Measurements from ENCODE around the gene STARD7.
A peak's percentile ranks its signal among the peaks of the same experiment; 100 is the strongest.
"Not testable (repeated sequence)": the region's sequence is repeated elsewhere in the genome, so short reads cannot be mapped to it uniquely, and the experiment has no call there.

Gene STARD7

DNA sequence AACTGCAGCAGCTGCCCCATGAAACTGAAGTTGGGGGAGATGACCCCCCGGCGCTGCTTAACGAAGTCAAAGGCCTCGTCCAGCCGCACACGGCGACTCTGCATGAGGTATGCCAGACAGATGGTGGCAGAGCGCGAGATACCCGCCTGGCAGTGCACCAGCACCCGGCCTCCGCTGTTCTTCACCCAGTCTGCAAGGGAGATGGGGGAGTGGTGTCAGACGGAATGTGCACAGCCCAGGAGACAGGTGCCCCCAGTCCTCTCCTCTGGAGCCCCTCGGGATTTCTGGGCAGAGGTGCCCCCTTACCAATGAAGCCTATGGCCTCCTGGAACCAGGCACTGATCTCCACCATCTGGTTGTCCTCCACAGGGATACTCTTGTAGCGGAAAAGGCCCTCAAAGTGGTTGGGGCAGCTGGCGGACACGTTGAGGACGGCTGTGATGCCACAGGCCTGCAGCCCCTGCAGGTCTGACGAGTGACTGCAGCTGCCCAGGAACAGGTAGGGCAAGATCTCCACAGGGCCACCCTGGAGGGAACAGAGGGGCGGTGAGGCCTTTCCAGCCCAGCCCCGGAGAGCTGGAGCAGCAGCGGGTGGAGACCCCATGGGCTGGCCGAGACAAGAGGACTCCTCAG is 64.7 kb downstream of the STARD7 start:
- peaks cover 12% of the 10 kb centered on the region for H3K36me3 ChIP-seq (ENCODE audit: control insufficient read depth, insufficient read depth, low read length)
- H3K4me3 ChIP-seq (ENCODE audit: insufficient read depth, low read depth, low read length, poor library complexity, severe bottlenecking) = peak overlapping the region; percentile 88
- H3K9me3 ChIP-seq (ENCODE audit: control insufficient read depth, low read length) = no peaks in the 10 kb centered on the region
- H3K27me3 ChIP-seq (replicated peaks; ENCODE audit: control insufficient read depth, insufficient read depth, low read length, poor library complexity, severe bottlenecking) = no peaks in the 10 kb centered on the region
- peaks cover 53% of the 10 kb centered on the region for H3K4me1 ChIP-seq (ENCODE audit: control insufficient read depth, insufficient read depth, low read length, poor library complexity, severe bottlenecking)
- no peak for DNase-seq
- H3K27ac ChIP-seq (ENCODE audit: insufficient read depth, low read length, poor library complexity, severe bottlenecking) = peak overlapping the region; percentile 100

DNA sequence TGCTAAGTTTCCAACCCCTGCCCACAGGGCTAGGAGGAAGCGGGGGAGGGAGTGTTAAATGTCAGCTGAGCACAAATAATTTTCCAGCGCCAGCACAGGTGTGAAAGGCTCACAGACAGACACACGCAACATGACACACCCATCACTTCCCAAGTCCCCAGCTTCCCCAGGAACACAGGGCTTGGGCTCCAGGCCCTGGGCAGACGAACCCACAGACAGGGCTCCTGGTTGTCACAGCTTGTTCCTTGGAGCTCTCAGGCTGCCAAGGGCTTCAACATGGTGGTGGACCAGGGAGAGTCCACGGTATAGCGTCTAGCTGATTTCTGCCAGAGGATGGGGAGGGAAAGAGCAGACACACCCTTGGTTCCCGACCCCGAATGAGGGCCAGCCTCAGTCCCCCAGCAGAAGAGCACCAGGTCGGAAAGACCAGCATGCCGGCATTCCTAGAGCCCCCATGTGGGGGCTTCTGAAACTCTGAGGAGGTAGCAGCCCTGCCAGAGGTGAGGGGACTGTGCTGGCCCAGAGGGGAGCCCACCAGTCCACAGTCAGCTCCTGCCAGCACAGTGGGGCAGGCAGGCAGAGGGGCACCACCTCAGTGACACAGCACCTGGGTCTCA is 65.3 kb downstream of the STARD7 start:
- H3K4me1 ChIP-seq (ENCODE audit: control insufficient read depth, insufficient read depth, low read length, poor library complexity, severe bottlenecking) = peaks cover 48% of the 10 kb centered on the region
- H3K9me3 ChIP-seq (ENCODE audit: control insufficient read depth, low read length) = no peaks in the 10 kb centered on the region
- peak overlapping the region; percentile 100 for H3K27ac ChIP-seq (ENCODE audit: insufficient read depth, low read length, poor library complexity, severe bottlenecking)
- H3K27me3 ChIP-seq (replicated peaks; ENCODE audit: control insufficient read depth, insufficient read depth, low read length, poor library complexity, severe bottlenecking) = no peaks in the 10 kb centered on the region
- H3K36me3 ChIP-seq (ENCODE audit: control insufficient read depth, insufficient read depth, low read length) = peaks cover 12% of the 10 kb centered on the region
- no peak for DNase-seq
- peak overlapping the region; percentile 88 for H3K4me3 ChIP-seq (ENCODE audit: insufficient read depth, low read depth, low read length, poor library complexity, severe bottlenecking)

DNA sequence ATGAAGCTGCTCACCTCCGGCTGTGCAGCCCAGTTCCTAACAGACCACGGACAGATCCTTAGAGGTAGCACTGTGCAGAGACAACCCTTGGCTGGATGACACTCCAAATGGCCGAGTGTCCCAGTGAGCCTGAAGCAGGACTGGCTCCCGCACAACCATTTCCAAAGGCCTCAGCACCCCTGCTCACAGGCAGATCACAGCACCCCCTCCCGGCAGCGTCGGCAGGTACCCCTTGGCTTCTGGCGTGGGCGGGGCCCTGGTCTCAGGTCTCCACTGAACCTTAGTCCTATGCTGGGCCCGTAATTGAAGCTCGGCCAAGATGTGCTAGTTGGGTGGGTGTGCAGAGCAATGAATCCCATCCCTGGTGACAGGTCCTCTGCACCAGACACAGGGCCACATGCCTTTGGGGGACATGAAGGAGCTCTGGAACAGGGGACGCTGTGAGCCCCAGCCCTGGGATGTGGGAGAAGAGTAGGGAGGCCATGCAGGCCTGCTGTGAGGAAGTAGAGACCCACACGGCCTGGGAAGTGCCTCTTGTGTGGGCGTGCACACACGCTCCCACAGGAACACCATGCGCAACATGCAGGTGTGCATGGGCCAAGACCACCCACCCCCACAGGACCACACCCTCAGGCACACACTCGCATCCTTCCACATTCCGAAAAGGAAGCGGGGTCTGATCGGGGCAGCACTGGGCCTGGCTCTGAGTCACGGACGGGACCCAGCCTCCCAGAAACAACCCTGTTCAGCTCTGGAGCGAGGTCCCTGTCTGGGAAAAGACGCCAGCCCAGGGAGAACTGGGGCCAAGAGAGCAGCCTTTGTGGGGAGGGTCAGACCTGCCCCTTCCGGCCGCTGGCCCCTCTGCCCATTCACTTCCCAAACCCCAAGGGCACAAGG is 66.2 kb downstream of the STARD7 start:
- no peaks in the 10 kb centered on the region for H3K9me3 ChIP-seq (ENCODE audit: control insufficient read depth, low read length)
- no peaks in the 10 kb centered on the region for H3K27me3 ChIP-seq (replicated peaks; ENCODE audit: control insufficient read depth, insufficient read depth, low read length, poor library complexity, severe bottlenecking)
- H3K4me1 ChIP-seq (ENCODE audit: control insufficient read depth, insufficient read depth, low read length, poor library complexity, severe bottlenecking) = peaks cover 39% of the 10 kb centered on the region
- peak overlapping the region; percentile 100 for H3K27ac ChIP-seq (ENCODE audit: insufficient read depth, low read length, poor library complexity, severe bottlenecking)
- H3K36me3 ChIP-seq (ENCODE audit: control insufficient read depth, insufficient read depth, low read length) = peaks cover 12% of the 10 kb centered on the region
- DNase-seq = peak in 2 of 3 donors; percentile 60 to 61
- peak overlapping the region; percentile 88 for H3K4me3 ChIP-seq (ENCODE audit: insufficient read depth, low read depth, low read length, poor library complexity, severe bottlenecking)

GRCh38 chr2:96141624-96141967 is 67.0 kb downstream of the STARD7 start:
- DNase-seq; H3K27me3 ChIP-seq (replicated peaks; ENCODE audit: control insufficient read depth, insufficient read depth, low read length, poor library complexity, severe bottlenecking); H3K27ac ChIP-seq (ENCODE audit: insufficient read depth, low read length, poor library complexity, severe bottlenecking); H3K4me3 ChIP-seq (ENCODE audit: insufficient read depth, low read depth, low read length, poor library complexity, severe bottlenecking); H3K9me3 ChIP-seq (ENCODE audit: control insufficient read depth, low read length): not testable (repeated sequence)
- Histone ChIP-seq H3K4me1 (ENCODE audit: control insufficient read depth, insufficient read depth, low read length, poor library complexity, severe bottlenecking) (peaks cover 31% of the 10 kb centered on the region), H3K36me3 (ENCODE audit: control insufficient read depth, insufficient read depth, low read length) (peaks cover 12% of the 10 kb centered on the region)

DNA sequence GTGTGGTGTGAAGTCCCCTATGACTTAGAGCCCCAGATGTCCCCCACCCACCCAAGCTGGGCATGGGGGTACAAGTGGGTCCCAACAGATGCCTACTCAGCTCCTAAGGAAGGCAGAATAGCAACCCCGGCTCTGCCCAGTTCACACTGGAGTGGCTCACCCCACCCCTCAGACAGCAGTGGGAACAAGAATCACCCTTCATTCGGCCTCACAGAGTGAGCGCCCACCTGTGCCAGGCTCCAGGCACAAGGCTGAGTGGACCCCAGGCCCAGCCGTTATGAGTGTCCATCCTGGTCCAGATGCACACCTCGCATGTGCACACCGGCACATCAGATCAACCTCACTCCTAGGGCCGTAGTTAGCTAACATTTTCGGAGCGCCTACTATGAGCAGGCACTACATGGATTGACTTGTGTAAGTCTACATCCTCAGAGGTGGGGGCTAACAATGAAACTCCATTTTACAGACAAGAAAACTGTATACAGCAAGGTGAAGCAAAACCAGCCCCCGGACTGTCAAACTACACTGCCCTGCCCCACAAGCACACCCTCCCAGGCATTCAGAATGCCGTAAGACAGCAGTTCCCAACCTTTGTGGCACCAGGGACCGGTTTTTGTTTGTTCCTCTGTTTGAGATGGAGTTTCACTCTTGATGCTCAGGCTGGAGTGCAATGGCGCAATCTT is 67.5 kb downstream of the STARD7 start:
- Histone ChIP-seq H3K4me3 (ENCODE audit: insufficient read depth, low read depth, low read length, poor library complexity, severe bottlenecking) (no peak overlapping the region), H3K27ac (ENCODE audit: insufficient read depth, low read length, poor library complexity, severe bottlenecking) (no peak overlapping the region), H3K27me3 (replicated peaks; ENCODE audit: control insufficient read depth, insufficient read depth, low read length, poor library complexity, severe bottlenecking) (no peaks in the 10 kb centered on the region), H3K4me1 (ENCODE audit: control insufficient read depth, insufficient read depth, low read length, poor library complexity, severe bottlenecking) (peaks cover 26% of the 10 kb centered on the region), H3K9me3 (ENCODE audit: control insufficient read depth, low read length) (no peaks in the 10 kb centered on the region), H3K36me3 (ENCODE audit: control insufficient read depth, insufficient read depth, low read length) (peaks cover 12% of the 10 kb centered on the region)
- no peak for DNase-seq

GRCh38 chr2:96139181-96139758 is 69.4 kb downstream of the STARD7 start:
- no peak for DNase-seq
- H3K27me3 ChIP-seq (replicated peaks; ENCODE audit: control insufficient read depth, insufficient read depth, low read length, poor library complexity, severe bottlenecking) = no peaks in the 10 kb centered on the region

DNA sequence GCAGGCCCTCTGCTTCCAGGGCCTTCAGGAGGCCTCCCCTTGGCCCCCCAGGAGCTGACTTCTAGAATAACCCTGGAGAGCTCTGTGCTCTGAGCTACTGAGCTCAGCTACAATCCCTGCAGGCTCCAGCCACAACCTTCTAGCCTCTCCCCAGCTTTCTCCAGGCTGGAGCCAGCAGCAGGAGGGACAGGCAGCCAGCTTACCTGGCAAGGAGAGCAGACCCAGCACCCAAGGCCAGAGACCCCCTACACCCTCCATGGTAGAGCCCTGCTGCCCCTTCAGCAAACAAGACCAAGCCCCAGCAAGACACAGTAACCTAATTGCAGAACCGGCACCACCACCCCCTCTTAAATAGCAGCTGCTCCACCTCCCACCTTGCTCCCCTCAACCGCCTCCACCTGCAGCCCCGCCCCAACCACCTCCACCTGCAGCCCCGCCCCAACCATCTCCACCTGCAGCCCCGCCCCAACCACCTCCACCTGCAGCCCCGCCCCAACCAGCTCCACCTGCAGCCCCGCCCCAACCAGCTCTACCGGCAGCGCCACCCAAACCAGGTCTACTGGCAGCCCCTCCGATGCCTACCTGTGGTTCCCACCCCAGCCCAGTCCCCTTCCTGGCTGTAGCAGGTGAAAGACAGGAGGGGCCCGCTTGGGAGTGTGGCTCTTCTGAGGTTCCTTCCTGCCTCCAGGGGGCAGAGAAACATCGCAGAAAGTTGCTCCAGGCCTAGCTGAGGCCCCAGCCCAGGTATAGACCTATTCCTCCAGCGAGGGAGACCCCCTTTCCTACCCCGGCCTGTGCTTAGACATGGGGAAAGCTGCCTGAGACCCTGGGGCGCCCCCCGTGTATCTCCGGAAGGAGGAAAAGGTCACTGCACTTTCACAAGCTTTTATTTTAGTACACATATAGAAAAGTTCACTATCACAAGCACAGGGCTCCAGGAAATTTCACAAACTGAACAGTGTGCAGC is 70.2 kb downstream of the STARD7 start, which contains the start of gene ASTL:
ASTL (minus strand) TSS at position 324 of the 967 bp plus-strand sequence; CDS start at position 258, 66 bp downstream.
- Histone ChIP-seq H3K4me1 (ENCODE audit: control insufficient read depth, insufficient read depth, low read length, poor library complexity, severe bottlenecking) (peaks cover 12% of the 10 kb centered on the region), H3K27me3 (replicated peaks; ENCODE audit: control insufficient read depth, insufficient read depth, low read length, poor library complexity, severe bottlenecking) (no peaks in the 10 kb centered on the region), H3K27ac (ENCODE audit: insufficient read depth, low read length, poor library complexity, severe bottlenecking) (no peak within 1 kb of the TSS), H3K9me3 (ENCODE audit: control insufficient read depth, low read length) (no peaks in the 10 kb centered on the region), H3K4me3 (ENCODE audit: insufficient read depth, low read depth, low read length, poor library complexity, severe bottlenecking) (no peak within 1 kb of the TSS), H3K36me3 (ENCODE audit: control insufficient read depth, insufficient read depth, low read length) (peaks cover 7% of the 10 kb centered on the region)
- peak in 2 of 3 donors; percentile 39 to 54 for DNase-seq

More at GRCh38 chr2:96139181-96139758, 69.4 kb downstream of the STARD7 start:
- H3K9me3 ChIP-seq (ENCODE audit: control insufficient read depth, low read length) = no peaks in the 10 kb centered on the region
- H3K4me1 ChIP-seq (ENCODE audit: control insufficient read depth, insufficient read depth, low read length, poor library complexity, severe bottlenecking) = peaks cover 20% of the 10 kb centered on the region
- H3K4me3 ChIP-seq (ENCODE audit: insufficient read depth, low read depth, low read length, poor library complexity, severe bottlenecking) = no peak overlapping the region
- no peak overlapping the region for H3K27ac ChIP-seq (ENCODE audit: insufficient read depth, low read length, poor library complexity, severe bottlenecking)
- H3K36me3 ChIP-seq (ENCODE audit: control insufficient read depth, insufficient read depth, low read length) = peaks cover 12% of the 10 kb centered on the region

DNA sequence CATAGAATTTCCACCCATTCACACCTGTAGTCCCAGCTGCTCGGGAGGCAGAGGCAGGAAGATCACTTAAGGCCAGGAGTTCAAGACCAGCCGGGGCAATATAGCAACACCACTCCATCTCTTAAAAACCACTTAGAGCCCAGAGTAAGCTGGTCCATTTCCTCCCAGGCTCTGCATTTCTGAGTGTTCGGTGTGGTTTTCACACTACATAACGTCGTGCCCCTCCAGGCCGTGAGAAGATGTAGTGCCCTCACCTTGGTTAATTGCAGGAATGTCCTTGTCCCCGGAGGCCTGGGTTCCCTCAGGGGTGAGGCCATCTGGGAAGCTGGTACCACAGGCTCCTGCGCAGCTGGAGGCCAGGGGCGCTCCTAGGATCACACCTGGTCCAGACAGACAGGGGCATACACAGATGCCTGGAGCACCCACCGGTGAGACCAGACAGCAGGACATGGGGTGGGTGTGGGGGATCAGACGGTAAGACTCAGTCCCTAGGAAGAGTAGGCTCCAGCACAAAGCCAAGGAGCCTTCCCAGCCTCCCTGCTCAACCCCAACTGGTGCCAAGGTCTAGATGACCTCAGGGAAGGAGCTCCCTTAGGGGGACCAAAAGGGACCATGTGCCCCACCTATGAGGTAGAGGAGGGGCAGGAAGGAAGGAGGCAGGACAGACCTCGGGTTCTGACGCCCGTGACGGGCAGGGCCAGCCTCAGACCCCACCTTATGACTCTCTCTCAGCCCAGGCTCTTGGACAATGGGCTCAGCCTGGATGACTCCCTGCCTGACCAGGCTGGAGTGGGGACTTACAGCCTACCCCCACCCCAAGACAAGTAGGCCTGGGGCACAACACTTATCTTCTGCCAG is 71.1 kb downstream of the STARD7 start:
- H3K27ac ChIP-seq (ENCODE audit: insufficient read depth, low read length, poor library complexity, severe bottlenecking) = no peak overlapping the region
- H3K4me3 ChIP-seq (ENCODE audit: insufficient read depth, low read depth, low read length, poor library complexity, severe bottlenecking) = no peak overlapping the region
- peaks cover 3% of the 10 kb centered on the region for H3K4me1 ChIP-seq (ENCODE audit: control insufficient read depth, insufficient read depth, low read length, poor library complexity, severe bottlenecking)
- no peaks in the 10 kb centered on the region for H3K27me3 ChIP-seq (replicated peaks; ENCODE audit: control insufficient read depth, insufficient read depth, low read length, poor library complexity, severe bottlenecking)
- H3K36me3 ChIP-seq (ENCODE audit: control insufficient read depth, insufficient read depth, low read length) = no peaks in the 10 kb centered on the region
- DNase-seq = no peak
- H3K9me3 ChIP-seq (ENCODE audit: control insufficient read depth, low read length) = no peaks in the 10 kb centered on the region
